ENCODE measurements around the gene MYH9.

DNA sequence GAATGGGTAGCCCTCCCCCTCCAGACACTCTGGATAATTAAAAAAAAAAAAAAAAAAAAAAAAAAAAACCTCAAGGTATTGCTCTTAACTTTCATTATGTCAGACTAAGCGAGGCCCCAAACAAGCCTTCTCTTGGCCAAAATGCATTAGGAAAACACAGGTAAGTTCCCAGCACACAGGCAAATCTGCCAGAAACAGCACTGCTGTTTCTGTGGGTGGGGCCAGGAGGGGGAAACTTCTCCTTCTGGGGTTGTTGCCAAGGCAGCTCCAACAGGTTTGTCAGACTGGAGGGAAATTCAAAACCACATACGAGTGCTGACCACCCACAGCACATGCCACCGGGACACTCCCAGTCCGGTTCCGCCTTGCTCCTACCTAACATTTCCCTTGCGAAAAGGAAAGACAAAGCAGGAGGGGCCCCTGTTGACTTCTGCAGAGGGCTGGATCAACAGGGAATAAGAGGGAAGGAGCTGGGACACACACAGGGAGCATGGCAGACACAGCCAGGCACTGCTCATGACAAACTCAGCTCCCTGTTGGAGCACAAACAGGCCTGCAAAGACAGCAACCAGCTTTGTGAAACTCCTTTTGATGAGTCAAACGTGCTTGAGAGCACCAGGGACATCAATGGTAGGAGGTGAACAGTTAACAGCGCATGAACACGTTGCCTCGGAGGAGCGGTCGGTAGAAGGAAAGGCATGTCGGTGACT, 55.0 kb downstream of the MYH9 start:
- TF ChIP-seq, protein P1, sequence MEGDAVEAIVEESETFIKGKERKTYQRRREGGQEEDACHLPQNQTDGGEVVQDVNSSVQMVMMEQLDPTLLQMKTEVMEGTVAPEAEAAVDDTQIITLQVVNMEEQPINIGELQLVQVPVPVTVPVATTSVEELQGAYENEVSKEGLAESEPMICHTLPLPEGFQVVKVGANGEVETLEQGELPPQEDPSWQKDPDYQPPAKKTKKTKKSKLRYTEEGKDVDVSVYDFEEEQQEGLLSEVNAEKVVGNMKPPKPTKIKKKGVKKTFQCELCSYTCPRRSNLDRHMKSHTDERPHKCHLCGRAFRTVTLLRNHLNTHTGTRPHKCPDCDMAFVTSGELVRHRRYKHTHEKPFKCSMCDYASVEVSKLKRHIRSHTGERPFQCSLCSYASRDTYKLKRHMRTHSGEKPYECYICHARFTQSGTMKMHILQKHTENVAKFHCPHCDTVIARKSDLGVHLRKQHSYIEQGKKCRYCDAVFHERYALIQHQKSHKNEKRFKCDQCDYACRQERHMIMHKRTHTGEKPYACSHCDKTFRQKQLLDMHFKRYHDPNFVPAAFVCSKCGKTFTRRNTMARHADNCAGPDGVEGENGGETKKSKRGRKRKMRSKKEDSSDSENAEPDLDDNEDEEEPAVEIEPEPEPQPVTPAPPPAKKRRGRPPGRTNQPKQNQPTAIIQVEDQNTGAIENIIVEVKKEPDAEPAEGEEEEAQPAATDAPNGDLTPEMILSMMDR (IDR thresholded peaks at IDR 0.05; ENCODE audit: low read depth, low read length, missing input control): no peak
- TF ChIP-seq SP1 (IDR thresholded peaks at IDR 0.05): no peak
- TF ChIP-seq EGR1 (IDR thresholded peaks at IDR 0.05; ENCODE audit: low read depth in 2 of 2): no peak
- TF ChIP-seq, protein P2, sequence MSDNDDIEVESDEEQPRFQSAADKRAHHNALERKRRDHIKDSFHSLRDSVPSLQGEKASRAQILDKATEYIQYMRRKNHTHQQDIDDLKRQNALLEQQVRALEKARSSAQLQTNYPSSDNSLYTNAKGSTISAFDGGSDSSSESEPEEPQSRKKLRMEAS (IDR thresholded peaks at IDR 0.05): no peak
- TF ChIP-seq, protein P3, sequence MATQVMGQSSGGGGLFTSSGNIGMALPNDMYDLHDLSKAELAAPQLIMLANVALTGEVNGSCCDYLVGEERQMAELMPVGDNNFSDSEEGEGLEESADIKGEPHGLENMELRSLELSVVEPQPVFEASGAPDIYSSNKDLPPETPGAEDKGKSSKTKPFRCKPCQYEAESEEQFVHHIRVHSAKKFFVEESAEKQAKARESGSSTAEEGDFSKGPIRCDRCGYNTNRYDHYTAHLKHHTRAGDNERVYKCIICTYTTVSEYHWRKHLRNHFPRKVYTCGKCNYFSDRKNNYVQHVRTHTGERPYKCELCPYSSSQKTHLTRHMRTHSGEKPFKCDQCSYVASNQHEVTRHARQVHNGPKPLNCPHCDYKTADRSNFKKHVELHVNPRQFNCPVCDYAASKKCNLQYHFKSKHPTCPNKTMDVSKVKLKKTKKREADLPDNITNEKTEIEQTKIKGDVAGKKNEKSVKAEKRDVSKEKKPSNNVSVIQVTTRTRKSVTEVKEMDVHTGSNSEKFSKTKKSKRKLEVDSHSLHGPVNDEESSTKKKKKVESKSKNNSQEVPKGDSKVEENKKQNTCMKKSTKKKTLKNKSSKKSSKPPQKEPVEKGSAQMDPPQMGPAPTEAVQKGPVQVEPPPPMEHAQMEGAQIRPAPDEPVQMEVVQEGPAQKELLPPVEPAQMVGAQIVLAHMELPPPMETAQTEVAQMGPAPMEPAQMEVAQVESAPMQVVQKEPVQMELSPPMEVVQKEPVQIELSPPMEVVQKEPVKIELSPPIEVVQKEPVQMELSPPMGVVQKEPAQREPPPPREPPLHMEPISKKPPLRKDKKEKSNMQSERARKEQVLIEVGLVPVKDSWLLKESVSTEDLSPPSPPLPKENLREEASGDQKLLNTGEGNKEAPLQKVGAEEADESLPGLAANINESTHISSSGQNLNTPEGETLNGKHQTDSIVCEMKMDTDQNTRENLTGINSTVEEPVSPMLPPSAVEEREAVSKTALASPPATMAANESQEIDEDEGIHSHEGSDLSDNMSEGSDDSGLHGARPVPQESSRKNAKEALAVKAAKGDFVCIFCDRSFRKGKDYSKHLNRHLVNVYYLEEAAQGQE (IDR thresholded peaks at IDR 0.05): no peak
- no peak for TF ChIP-seq GABPA (IDR thresholded peaks at IDR 0.05 in 1 of 2, conservative IDR thresholded peaks at IDR 0.05 in 1 of 2)
- no peak for TF ChIP-seq NR2F2 (IDR thresholded peaks at IDR 0.05)
- TF ChIP-seq, protein P4, sequence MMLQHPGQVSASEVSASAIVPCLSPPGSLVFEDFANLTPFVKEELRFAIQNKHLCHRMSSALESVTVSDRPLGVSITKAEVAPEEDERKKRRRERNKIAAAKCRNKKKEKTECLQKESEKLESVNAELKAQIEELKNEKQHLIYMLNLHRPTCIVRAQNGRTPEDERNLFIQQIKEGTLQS (IDR thresholded peaks at IDR 0.05): no peak
- no peak for TF ChIP-seq YY1 (IDR thresholded peaks at IDR 0.05)
- TF ChIP-seq TAF1 (conservative IDR thresholded peaks at IDR 0.05): no peak
